ENCODE measurements around the gene MFNG.

- TF ChIP-seq CTCF (IDR thresholded peaks at IDR 0.05) (no peak), ZFX (IDR thresholded peaks at IDR 0.05; ENCODE audit: borderline replicate concordance) (no peak)
These were observed 23.1 kb upstream of the MFNG start for GRCh38 chr22:37509059-37509860.

Data from 22Rv1 (cell line).